ENCODE data around the gene POLR1A. TPM values are rescaled to one million over a fixed set of nuclear protein-coding genes. Genes with fewer than 3 reads are reported as not detected.

POLR1A gene
- total RNA-seq, 1 donor from 2014 or later: 9.2 TPM

DNA sequence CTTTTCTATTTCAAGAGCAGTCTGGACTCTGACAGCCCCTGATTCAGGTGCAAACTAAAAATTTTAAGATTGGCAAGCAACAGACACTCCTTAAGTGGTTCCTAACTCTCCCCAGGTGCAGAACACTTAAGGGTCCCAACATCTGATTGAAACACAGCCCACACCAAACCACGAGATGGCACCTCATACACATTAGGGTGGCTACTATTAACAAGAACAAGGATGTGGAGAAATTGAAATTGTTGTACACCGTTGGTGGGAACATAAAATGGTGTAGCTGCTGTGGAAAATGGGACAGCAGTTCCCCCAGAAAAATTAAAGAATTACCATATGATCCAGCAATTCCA, 82.3 kb downstream of the POLR1A start:
- DNase-seq (ENCODE audit: low read depth in 2 of 2): no peak

DNA sequence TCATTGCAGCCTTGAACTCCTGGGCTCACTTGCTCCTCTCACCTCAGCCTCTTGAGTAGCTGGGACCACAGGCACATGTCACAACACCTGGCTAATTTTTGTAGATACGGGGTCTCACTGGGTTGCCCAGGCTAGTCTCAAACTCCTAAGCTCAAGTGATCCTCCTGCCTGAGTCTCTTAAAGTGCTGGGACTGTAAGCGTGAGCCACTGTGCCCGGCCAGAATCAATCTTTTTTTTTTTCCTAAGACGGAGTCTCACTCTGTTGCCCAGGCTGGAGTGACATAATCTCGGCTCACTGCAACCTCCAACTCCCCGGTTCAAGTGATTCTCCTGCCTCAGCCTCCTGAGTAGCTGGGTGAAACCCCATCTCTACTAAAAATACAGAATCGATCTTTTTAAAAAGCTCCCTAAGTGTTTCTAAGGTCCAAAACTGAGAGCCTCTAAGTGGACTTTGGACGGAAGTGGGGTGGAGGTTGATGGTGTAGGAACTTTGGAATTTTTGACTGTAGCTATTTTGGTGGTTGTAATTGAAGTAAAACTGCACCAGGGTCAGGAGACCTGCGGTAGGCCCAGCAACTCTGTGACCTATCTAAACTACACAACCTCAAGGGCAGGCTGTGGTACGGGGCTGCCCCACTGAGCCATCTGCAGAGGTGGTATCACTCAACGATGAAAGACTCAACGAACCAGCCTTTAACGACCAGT, 82.9 kb downstream of the POLR1A start:
- no peak for DNase-seq (ENCODE audit: low read depth in 2 of 2)

- DNase-seq (ENCODE audit: low read depth in 2 of 2): no peak
Observed at GRCh38 chr2:86021396-86022378, 84.0 kb downstream of the POLR1A start.

DNA sequence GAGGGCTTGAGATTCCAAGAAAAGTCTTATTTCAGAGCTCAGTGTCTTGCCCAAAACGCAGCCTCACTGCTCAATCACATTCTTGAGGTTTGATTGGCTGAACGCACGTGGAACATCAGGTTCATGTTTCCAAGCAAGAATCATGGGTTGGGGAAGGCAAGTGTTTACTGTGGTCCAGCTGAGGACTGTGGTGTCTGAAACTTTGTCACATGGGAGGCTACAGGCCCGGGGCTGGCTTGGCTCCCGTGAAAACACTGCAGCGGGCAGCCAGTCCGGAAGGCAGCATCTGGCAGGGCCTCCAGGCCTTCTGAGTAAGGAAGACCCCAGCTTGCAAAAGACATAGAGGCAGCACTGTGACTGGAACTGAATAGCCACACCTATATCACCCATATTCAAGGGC, 84.7 kb downstream of the POLR1A start:
- DNase-seq (ENCODE audit: low read depth in 2 of 2): peak in 1 of 2 donors; percentile 87

GRCh38 chr2:86019121-86019520, 86.6 kb downstream of the POLR1A start:
- DNase-seq (ENCODE audit: low read depth in 2 of 2): no peak

DNA sequence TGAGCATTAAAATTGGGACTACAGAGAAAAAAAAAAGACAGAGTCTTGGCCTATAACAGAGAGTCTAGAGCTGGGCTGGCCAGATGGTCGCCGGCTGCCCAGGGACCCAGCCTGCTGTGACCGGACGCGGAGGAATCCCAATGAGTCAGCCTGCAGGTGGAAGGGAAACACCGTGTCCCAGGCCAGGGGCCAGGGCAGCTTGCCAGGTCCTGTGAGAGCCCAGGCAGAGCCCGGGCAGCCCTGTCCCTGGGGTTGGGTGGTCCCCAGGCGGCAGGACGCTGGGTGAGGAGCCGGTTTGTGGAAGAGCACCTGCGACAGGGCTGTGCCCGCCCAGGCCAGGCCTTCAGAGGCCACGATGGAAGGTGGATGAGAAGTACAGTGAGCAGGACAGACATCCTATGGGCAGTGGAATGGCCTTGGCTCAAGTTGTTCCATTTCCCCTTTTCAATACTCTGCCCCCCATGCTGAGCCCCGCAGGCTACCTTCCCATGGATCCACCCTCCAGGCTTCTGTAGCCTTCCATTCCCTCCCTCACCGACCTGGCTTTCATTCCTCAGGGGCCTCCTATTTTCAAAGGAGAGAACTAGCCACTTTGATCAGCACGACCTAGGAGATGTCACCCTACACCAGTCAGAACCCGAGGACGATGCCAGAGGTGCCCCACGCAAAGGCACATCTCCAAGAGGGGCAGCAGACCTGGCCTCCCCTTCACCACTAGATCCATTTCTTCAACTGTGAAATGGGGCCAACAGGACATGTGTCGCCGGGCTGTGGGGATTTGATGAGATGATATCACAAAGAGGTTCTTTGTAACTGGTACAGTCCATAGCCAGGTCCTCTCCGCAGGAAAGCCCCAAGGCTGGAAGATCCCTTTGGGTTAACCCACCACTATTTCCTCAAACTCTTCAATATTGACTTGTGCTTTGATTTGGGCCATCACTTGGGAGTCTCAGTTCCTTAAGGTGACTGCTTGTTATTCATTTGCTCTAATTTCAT, 87.5 kb downstream of the POLR1A start:
- peak; percentile 66 to 86 for DNase-seq (ENCODE audit: low read depth in 2 of 2)

- DNase-seq (ENCODE audit: low read depth in 2 of 2): no peak
Observed at GRCh38 chr2:86016581-86016980, 89.1 kb downstream of the POLR1A start.

- DNase-seq (ENCODE audit: low read depth in 2 of 2): no peak
Observed at GRCh38 chr2:86015699-86016098, 90.0 kb downstream of the POLR1A start.

GRCh38 chr2:86015006-86015405, 90.7 kb downstream of the POLR1A start:
- DNase-seq (ENCODE audit: low read depth in 2 of 2): no peak

DNA sequence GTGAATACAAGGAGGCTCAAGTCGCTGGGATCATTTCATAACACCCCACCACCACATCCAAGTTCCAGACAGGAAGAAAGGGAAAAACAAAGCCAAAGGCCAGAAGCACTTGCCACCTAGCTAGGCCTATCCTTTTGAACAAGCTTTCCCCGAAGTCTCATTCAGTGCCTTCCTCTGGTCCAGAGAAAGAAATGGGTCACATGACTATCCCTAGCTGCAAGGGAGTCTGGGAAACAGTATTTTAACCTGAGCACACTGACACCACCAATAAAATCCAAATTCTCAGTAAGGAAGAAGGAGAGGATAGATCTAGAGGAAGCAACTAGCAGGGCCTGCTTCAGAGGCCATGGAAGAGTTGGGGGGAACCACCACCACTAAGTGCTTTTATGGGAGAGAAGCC, 91.2 kb downstream of the POLR1A start:
- DNase-seq (ENCODE audit: low read depth in 2 of 2): no peak

DNA sequence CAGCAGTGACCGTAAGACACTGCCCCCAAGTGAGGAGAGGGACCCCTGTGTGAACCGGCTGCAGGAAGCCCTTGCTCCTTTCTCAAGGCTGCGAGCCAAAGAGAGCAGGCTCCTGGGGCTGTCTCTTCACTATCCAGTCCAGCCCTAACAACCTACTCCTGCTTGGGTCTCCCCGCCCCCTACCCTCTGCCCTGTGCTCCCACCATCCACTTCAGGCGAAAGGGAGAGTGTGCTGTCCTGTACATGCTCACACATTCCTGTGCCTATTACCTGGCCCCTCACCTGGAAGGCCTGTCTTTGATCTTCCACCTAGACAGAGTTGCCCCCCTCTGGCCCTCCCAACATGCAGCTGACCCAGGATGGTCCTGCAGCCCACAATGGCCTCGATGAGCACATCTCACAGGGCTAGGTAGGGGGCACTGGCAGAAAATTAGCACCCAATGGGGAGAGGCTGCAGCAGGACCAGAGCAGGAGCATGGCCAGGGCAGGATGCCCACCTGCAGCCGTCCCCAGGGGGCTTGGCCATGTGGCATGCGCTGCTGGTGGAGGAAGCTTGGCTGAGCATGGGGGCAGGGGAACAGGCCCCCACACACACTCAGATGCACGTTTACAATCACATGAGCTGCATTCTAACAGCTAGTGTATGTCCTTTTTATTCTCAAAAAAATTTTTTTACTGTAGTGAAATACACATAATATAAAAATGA, 93.5 kb downstream of the POLR1A start:
- no peak for DNase-seq (ENCODE audit: low read depth in 2 of 2)

DNA sequence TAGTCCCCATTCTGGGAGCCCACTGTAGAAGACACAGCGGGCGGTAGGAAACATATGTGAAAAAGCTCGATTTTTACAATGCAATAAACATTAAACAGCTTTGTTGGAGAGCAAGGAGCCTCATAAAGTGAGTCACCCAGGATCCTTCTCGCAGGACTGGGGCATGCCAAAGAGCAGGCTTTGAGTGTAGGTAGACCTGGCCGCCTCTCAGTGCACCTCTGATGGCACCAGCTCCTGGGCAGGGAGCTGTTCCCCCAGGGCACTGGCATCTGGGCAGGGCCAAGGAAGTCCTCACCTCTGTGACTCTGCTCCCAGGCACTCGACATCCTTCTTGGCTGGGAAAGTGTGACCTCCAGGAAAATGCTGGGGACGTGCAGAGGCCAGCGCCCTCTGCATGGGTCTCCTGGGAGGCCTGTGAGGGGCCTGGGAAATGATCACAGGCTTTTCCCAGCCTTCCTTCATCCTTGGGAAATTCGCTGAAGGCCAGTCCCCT, 94.2 kb downstream of the POLR1A start:
- DNase-seq (ENCODE audit: low read depth in 2 of 2): no peak

- no peak for DNase-seq (ENCODE audit: low read depth in 2 of 2)
Observed at GRCh38 chr2:86010083-86010482, 95.6 kb downstream of the POLR1A start.

DNA sequence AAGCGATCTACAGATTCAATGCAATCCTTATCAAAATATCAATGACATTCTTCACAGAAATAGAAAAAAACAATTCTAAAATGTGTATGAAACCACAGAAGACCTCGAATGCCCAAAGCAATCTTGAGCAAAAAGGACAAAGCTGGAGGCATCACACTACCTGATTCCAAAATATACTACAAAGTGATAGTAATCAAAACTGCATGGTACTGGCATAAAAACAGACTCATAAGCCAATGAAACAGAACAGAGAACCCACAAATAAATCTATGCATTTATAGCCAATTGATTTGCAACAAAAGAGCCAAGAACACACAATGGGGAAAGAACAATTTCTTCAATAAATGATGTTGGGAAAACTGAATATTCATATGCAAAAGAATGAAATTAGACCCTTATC, 99.2 kb downstream of the POLR1A start:
- DNase-seq (ENCODE audit: low read depth in 2 of 2): no peak

- DNase-seq (ENCODE audit: low read depth in 2 of 2): no peak
Observed at GRCh38 chr2:86003967-86004366, 101.7 kb downstream of the POLR1A start.

- no peak for DNase-seq (ENCODE audit: low read depth in 2 of 2)
Observed at GRCh38 chr2:86003104-86003503, 102.6 kb downstream of the POLR1A start.

DNA sequence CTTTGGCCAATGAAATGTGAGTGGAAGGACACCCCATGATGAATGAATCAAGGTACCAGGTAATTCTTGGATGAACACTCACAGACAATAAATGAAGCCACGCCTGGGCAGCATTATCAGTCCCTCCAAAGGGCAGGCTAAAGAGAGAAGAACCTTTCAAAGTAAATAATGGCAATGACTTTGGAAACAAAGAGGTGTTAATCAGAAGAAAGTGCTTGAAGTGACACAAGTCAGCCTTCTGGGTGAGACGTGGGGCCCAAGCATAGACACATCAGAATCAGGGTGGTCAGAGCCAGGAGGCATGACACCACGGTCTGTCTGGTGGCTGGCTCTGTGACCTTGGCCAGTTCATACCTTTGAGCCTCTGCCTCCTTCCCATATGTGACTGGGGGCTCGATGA, 103.3 kb downstream of the POLR1A start:
- DNase-seq (ENCODE audit: low read depth in 2 of 2): no peak

GRCh38 chr2:86001326-86001725, 104.4 kb downstream of the POLR1A start:
- no peak for DNase-seq (ENCODE audit: low read depth in 2 of 2)

DNA sequence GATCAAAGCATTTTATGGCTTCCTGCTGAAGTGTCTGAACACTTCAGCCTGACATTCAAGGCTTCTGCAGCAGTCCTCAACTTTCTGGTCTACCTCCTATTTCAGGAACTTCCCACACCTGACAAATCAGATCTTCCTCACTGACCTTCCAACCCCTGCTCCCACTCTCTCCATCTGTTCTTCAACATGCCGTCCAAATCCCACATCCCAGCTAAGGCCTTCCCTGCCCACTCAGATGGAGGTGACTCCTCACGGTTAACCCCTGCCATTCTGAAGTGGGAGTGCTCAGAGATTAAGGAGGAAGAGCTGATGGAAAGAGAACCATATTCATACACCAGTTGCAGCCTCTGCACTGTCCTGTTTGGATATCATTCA, 104.8 kb downstream of the POLR1A start:
- DNase-seq (ENCODE audit: low read depth in 2 of 2): no peak

GRCh38 chr2:86000131-86000937, 105.4 kb downstream of the POLR1A start:
- peak in 1 of 2 donors; percentile 30 for DNase-seq (ENCODE audit: low read depth in 2 of 2)
